ENCODE results near the gene LIPK.

Gene LIPK

DNA sequence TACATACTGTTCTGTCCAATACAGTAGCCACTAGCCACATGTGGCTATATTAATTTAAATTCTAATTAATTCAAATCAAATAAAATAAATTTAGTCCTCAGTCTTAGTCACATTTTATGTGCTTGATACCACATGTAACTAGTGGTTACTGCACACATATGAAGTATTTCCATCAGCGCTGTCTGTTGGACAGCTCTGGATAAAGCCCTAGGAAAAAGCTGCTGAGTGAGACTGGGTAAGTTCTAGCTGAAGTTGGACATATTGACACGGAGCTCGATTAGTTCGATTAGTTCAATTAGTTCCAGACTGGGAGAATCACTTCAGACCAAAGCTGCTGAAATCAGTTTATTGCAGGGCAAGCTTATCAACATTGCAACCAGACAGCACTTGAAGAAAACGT is 81.4 kb downstream of the LIPK start:
- DNase-seq, result no peak

DNA sequence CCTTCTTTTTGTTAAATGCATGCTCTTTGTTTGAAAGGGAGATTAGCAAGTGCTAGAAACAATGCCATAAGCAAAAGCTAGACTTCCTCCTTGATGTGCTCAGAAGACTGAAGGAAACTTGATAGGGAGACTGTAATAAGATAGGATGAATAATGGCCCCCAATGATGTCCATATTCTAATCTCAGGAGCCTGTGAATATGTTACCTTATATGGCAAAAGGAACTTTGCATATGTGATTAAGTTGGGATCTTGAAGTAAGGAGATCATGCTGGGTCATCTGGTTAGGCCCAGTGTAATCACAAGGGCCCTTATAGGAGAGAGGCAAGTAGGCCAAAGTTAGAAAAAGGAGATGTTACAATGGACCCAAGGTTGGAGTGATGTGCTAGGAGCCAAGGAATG is 82.9 kb downstream of the LIPK start:
- no peak for DNase-seq

GRCh38 chr10:88791924-88792323 is 85.9 kb downstream of the LIPK start:
- no peak for DNase-seq

DNA sequence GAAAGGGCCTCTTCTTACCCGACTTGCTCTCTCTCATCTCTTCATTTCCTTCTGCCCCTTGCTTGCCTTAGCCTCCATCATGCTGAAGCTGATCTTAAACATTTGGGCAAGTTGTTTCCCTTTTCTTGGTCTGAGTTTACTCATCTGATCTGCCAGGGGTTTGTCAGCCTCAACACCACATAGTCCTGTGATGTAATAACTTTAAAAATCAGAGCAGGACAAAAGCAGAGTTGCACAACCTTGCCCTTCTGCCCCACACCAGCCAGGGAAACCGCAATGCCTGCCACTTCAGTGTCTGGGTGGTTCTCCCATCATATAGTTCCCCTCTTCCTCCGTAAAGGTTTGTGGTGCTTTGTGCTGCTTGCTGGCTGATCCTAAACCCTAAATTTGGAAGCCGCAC is 86.6 kb downstream of the LIPK start:
- peak in 2 of 5 experiments; percentile 6 to 38 for DNase-seq

GRCh38 chr10:88793712-88794299 is 87.8 kb downstream of the LIPK start:
- peak in 2 of 5 experiments; percentile 13 to 78 for DNase-seq

GRCh38 chr10:88794731-88795130 is 88.7 kb downstream of the LIPK start:
- no peak for DNase-seq

DNA sequence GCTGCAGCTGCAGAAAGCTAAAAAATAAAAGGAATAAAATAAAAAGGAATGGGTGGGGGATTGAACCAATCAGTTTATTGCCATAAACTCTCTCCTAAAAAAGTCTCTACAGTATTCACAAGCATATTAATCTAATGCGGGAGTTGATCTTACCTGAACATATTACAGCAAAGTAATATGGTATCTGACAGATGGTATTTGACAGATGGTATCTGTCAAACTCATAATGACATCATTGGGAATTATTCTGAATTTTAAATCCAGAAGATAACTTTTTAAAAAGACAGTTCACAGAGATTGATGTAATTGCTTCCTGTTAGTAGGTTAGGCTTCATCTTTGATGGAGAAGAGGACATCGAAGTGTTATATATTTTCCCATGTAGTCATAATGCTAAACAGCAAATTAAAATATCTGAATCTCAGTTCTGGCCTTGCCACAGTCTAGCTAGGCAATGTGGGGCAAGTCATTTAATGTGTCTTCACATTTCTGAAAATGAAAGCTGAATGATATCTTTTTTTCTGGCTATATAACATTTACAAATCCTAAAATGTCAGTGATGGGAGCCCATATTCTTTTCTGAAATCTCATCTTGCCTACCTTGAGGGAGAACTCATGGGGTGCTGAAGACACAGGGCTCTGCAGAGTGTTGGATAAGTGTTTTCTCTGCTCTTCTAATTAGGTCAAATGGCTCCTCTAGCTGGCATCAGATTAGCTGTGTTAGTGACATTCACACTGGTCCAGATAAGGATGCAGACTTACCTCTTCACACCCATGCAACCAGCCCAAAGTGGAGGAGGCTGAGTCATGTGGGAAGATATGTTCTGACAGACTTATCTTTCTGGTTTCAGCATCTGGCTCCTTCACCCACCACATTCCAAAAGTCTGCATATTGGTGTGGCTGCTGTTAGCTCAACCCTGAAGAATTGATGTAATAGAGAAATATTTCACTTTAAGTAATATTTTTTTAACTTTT is 94.4 kb downstream of the LIPK start:
- peak in 2 of 5 experiments; percentile 3 to 64 for DNase-seq
